Measurements from ENCODE around the gene FRMD5.

DNA sequence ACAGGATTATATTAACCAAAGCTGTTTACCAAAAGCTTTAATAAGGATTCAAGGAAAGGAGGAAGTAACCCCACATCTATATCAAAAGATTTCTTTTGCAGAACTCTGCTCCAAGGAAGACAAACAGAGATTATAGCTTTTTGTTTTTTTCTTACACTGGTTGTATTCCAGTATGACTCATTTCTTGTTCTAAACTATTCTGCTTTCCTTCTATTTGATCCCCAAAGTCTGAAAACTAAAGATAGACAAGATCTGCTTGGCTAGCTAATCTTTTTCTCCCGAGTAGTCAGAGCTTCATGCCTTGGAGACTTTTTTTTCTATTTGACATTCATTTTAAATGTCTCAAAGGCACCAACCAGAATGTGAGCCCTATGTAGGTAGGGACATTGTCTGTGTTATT, 36.8 kb upstream of the FRMD5 start:
- TF ChIP-seq, protein P1, sequence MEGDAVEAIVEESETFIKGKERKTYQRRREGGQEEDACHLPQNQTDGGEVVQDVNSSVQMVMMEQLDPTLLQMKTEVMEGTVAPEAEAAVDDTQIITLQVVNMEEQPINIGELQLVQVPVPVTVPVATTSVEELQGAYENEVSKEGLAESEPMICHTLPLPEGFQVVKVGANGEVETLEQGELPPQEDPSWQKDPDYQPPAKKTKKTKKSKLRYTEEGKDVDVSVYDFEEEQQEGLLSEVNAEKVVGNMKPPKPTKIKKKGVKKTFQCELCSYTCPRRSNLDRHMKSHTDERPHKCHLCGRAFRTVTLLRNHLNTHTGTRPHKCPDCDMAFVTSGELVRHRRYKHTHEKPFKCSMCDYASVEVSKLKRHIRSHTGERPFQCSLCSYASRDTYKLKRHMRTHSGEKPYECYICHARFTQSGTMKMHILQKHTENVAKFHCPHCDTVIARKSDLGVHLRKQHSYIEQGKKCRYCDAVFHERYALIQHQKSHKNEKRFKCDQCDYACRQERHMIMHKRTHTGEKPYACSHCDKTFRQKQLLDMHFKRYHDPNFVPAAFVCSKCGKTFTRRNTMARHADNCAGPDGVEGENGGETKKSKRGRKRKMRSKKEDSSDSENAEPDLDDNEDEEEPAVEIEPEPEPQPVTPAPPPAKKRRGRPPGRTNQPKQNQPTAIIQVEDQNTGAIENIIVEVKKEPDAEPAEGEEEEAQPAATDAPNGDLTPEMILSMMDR (IDR thresholded peaks at IDR 0.05) = no peak
- TF ChIP-seq POLR2A (IDR thresholded peaks at IDR 0.05) (no peak), POLR2AphosphoS5 (IDR thresholded peaks at IDR 0.05) (no peak), EP300 (IDR thresholded peaks at IDR 0.05) (no peak)
